ENCODE measurements around the gene CD180.

Gene CD180

DNA sequence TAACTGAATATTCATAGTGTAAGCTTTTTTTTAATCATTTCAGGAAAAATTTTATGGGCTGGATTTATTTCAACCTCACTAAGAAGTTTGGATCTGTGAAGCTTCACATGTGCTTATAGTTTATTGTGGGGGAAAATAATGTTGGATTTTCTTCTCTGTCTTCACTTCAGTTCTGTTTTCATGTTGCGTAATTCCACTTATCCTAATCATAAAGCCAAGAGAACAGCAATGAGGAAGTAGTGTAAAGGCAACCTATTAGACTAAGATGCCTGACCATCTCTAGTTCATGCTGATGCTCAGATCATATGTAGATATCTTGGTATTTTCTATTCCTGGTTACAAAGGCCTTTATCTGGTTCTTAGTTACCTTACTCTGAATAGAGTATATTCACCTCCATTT lies 50.0 kb downstream of the CD180 start:
- DNase-seq = peak; percentile 56

DNA sequence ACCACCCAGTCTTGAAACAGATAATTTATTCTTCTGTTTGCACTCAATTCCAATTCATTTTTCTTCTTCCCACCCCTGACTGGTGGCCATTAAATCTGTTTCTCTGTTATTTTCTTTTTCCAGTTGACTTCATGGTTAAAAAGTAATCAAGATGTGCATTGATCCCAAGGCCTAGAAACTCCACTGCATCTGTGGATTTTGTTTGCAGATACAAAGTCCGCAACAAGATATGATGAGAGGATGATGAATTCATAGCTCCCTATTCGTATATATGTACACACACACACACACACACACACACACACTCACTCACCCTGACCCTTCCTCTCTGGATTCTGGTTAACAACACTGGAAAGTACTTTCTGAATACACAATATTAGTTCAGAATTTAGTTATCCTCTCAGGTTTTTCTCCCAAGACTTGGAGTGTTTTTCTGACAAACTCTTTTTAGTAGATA lies 52.4 kb downstream of the CD180 start:
- no peak for DNase-seq
- in situ Hi-C loops (cut with MboI; ENCODE audit: low pct_unique_long_range_greater_than_20kb, low sequenced_read_pairs) = no loop called here

More for the DNA sequence above, 50.0 kb downstream of the CD180 start:
- in situ Hi-C loops (cut with MboI; ENCODE audit: low pct_unique_long_range_greater_than_20kb, low sequenced_read_pairs) = no loop called here

DNA sequence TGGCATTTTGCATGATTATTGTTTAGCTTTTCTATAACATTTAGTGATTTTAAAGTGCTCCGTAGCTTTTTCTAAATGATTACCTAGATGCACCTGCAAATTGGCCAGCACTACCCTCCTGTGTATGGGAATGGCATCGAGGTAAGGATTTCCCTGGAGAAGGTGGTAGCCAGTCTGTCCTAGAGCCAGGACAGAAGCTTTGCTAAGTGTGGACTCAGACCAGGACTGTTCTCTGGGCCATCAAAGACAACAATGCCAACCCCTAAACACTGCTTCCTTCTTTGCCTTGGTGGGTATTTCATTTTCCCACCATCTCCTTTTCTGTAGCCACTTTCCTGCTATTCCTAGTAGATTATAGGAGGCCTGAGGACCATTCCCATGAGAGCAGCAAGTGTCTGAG lies 53.0 kb downstream of the CD180 start:
- in situ Hi-C loops (cut with MboI; ENCODE audit: low pct_unique_long_range_greater_than_20kb, low sequenced_read_pairs) = no loop called here
- DNase-seq = no peak

DNA sequence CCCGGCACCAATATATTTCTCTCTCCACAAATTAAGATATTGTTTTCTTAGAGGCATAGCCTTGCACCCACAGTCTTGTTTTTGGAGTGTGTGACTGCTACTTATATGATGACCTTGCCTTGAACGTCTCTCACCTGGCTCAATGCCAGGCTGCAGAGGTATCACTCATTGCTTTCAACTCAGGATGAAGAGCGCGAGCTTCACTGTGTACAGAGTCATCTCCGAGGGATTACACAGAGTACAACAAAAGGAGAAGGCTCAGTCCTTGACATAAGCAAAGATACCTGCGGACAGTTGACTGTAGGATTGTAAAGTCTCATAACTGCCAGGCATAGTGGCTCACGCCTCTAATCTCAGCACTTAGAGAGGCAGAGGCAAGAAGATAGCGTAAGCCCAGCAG lies 53.8 kb downstream of the CD180 start:
- DNase-seq = no peak

DNA sequence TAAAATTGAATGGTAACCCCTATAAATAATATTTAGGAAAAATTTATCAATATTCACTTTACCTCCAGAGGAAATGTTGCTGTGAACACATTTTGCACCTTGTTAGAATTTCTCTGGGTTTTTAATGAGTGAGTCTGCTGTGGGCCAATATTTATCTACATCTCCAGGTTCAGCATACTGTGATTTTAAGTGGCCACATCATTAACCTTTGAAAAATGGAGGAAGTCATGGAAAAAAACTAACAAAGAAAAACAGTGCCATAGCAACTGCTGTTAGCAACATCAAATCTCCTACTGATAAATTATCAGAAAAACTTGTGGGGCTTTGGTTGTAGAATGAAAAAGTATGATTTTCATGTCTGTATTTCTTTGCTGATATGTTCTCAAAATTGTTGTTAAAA lies 55.0 kb downstream of the CD180 start:
- in situ Hi-C loops (cut with MboI; ENCODE audit: low pct_unique_long_range_greater_than_20kb, low sequenced_read_pairs) = no loop called here
- DNase-seq = no peak

More for the DNA sequence above, 53.8 kb downstream of the CD180 start:
- in situ Hi-C loops (cut with MboI; ENCODE audit: low pct_unique_long_range_greater_than_20kb, low sequenced_read_pairs) = no loop called here

DNA sequence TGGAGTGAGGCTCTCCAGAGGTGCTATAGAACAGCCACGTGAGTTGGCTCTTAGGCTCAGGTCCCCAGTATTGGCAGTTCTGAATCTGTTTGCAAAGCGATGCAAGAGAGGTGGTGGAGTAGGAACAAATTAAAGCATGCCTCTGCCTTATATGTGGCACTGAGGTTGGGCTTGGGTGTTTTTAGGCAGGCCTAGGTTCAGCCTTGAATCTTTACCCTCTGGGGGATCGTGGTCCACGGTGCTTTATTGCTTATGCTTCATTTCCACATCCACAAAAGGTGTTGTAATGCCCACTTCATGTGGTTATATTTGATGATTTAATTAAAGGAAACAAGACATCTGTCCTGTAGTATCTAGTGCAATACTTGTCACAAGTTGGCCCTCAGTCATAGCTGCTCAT lies 56.2 kb downstream of the CD180 start:
- no peak for DNase-seq
- in situ Hi-C loops (cut with MboI; ENCODE audit: low pct_unique_long_range_greater_than_20kb, low sequenced_read_pairs) = no loop called here

DNA sequence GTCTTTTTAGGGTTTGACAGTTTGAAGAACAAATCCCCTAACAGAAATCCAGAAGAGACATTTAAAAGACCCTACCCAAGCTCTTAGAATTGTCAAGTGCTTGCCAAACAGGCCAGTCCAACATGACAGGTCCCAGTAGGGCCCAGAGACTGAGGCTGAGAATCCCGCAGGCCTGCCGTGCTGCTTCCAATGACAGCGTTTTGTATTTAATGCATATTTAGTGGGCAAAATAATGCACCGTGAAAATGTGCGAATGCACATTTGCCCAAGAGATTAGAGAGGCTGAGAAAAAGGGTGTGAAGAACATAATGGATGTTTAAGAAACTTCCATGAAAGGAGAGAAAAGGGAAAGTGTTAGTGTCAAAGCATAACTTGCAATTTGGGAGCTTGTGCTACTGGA lies 57.6 kb downstream of the CD180 start:
- in situ Hi-C loops (cut with MboI; ENCODE audit: low pct_unique_long_range_greater_than_20kb, low sequenced_read_pairs) = no loop called here
- no peak for DNase-seq

DNA sequence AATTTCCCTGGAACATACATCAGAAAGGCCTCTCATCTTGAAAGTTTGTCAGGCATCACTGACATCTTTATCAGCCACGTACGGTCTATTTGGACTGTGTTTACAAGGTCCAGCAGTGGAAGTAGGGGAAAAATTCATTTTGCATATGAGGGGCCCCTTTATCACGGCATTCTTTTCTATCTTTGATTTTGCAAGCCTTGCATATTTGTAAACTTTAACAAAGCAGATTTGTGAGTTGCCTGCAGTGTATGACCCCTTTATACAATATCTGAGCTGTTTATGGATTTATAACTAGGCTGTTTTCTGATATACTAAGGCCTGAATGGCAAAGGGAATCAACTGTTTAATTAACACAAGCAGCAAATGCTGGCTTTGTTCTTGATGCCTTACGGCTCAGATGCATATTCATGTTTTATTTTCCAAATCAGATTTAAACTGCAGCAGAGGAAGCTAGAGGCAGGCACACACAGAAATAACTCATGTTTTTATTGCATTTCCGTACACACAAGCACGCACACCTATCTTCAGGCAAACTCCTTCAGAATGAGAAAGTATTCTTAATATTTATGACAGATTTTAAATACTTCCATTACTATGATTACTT lies 61.1 kb downstream of the CD180 start:
- in situ Hi-C loops (cut with MboI; ENCODE audit: low pct_unique_long_range_greater_than_20kb, low sequenced_read_pairs) = no loop called here
- no peak for DNase-seq

DNA sequence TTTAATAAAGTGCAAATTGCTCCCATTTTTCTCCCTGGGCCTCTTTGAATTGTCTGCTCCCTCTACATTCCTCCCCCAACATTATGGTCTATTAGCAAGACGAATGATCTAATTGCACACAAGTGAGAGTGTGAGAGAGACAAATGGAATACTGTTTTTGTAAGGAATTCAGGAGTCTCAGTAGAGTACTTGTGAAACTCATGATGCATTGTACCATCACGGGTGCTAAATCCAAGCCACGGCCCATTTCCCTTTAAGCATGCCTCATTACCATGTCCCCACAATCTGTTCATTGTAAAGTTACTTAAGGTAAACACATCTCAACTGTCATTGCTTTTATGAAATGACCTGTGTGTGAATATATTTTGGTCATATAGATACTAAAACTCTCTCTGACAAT lies 62.8 kb downstream of the CD180 start:
- no peak for DNase-seq
- in situ Hi-C loops (cut with MboI; ENCODE audit: low pct_unique_long_range_greater_than_20kb, low sequenced_read_pairs) = no loop called here

DNA sequence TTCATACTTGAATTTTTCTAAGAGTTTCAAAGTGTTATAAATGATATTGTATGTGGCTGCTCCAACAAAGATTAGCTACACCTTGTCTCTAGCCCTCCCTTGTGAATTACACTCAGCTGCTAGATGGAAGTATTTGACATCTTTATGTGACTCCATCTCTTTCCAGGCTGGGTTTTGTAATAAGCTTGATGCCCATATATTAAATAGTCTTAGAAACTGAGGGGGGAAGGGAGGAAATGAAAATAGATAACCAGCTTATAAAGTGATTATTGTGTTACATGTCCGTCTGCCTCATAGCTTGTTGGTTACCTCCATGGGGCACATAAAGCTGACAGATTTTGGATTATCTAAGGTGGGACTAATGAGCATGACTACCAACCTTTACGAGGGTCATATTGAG lies 63.4 kb downstream of the CD180 start:
- in situ Hi-C loops (cut with MboI; ENCODE audit: low pct_unique_long_range_greater_than_20kb, low sequenced_read_pairs) = no loop called here
- no peak for DNase-seq

DNA sequence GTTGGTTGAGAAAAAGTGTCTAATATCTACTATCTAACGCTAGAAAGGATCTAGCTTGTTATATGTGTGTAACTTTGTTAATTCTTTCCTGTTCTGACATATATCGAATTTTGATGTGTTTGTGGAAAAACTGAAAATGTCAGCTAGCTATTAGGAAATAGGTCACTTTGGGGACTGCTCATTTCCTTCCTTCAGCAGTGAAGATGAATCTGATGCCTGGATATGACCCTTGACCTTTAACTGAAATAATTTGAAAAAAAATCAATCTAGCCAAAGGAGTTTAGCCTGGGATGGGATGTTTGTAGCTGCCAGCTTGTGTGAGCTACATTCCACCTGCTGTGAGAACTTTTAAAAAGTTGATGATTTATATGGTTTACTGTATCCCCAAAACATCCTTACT lies 66.8 kb downstream of the CD180 start:
- no peak for DNase-seq
- in situ Hi-C loops (cut with MboI; ENCODE audit: low pct_unique_long_range_greater_than_20kb, low sequenced_read_pairs) = no loop called here

Data from KBM-7 (cell line).